GM18519 (cell line): Measurements from ENCODE around the gene ILDR2.

Experiments
- ATAC-seq: cut with Tn5 transposase; IDR thresholded peaks from one replicate; pipeline ENCODE4 v1.9.1; 2021; ENCODE audit warnings: mild to moderate bottlenecking, moderate library complexity; ENCODE audit not compliant: unreplicated experiment, low FRiP score

ILDR2 gene

DNA sequence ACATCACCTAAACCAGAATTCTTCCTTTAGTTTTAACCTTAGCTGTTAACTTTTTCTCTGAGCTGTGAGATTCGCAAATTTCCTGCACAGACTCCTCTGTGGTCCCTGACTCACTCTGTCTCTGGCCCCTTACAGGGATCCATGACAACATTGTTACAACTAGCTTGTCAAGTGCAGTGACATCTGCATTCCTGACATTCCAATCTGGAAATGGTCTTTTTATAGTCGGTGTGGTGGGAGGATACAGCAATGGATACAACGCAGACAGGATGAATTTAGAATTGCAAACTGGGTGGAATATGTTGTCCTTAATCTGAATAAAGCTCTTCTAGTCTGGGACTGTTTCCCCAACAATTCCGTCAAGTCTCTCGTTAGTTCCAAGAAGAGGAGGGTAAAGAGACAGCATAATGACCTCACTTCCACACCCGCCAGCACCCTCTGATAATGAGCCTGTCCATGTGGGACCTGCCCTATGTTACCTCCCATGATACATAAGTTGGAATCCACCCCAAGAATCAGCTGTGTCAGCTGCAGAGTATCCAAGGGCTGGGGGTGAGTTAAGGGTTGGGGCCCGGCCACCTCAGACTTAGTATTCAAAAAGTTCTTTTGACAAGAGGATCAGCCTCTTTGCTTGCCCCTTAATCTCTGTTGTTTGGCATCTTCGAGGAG is 49.4 kb downstream of the ILDR2 start:
- no peak for ATAC-seq

GRCh38 chr1:166924823-166925541 is 50.4 kb downstream of the ILDR2 start:
- peak; percentile 80 for ATAC-seq

- ATAC-seq = no peak
These were observed 54.5 kb downstream of the ILDR2 start for GRCh38 chr1:166920561-166921475.

DNA sequence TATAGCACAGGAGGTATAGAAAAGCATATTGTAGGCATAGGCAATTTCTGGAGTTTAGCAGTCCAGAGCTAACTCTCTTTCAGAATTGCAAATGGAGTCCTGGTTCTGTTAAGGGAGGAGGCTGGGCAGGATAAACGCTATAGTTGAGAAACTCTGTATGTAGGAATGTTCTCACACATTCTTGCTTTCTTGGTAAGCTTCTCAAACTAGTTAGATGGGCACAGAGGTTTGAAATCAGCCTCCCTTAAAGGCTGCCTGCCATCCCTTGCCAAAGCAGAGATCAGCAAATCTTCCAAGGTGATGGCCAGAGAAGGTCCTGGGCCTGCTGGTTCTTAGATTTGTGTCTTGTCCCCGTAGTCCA is 56.4 kb downstream of the ILDR2 start:
- no peak for ATAC-seq

- ATAC-seq = no peak
These were observed 57.0 kb downstream of the ILDR2 start for GRCh38 chr1:166918088-166918955.

- ATAC-seq = no peak
These were observed 59.4 kb downstream of the ILDR2 start for GRCh38 chr1:166915941-166916340.

DNA sequence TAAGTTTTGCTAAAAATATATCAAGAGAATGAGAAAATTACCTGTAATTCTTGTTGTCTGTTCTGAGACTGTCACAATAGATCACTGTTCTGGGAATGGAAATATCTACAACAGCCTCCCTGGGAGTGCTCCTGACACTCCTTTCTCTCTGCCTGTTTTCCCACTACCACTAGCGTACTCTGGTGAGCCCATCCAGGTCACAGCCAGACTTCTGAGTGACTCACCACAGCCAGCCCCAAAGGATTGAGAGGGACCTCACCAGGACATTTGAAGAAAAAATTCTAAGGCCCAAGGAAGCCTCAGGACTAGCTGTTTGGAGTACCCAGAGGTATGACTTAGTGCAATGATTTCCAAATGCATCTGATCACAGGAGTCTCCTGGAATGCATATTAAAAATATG is 60.3 kb downstream of the ILDR2 start:
- no peak for ATAC-seq

- no peak for ATAC-seq
These were observed 61.2 kb downstream of the ILDR2 start for GRCh38 chr1:166914111-166914510.

- no peak for ATAC-seq
These were observed 63.7 kb downstream of the ILDR2 start for GRCh38 chr1:166911624-166912023.

DNA sequence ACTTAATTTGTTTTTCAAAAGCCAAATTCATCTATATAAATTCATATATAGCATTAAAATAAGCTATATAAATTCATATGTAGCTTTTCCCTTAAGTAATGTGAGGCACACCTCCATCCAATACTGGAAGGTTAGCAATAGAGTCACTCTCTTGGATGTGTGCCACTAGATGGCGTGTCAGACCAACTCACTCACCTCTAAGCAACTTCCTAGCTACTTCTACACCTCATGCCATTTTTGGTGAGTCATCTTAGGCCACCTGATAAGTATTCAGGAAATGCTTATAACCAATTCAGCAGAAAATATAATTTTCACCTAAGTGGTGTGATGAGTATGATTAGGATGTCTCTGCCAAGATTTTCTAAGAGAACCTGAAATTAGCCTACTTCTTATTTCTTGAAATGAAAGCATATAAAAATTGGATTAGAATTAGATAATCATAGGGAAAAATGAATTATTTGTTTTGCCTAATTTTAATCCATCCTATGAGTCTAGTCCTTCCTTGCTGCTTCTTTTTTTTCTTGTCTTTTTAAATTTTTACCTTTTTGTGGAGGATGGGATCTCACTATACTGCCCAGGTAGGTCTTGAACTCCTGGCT is 64.8 kb downstream of the ILDR2 start:
- peak; percentile 99 for ATAC-seq

GRCh38 chr1:166908942-166909341 is 66.4 kb downstream of the ILDR2 start:
- no peak for ATAC-seq

DNA sequence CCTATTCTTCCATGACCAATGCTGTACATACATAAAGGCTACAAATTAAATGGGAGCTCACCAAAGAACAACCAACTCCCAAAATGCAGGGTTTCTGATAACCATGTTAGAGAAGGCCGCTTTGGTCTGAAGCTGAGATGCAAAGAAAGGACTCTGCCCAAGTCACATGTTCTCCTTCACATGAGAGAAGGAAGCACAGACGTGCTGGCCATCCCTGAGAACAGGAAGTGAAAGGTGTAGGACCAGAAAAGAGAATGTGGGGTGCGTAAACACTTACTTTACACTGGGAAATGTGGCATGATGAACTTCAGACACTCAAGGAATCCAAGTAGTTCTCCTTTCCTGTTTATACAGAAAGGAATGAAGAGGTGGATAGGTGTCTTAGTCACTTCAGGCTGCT is 67.6 kb downstream of the ILDR2 start:
- no peak for ATAC-seq

DNA sequence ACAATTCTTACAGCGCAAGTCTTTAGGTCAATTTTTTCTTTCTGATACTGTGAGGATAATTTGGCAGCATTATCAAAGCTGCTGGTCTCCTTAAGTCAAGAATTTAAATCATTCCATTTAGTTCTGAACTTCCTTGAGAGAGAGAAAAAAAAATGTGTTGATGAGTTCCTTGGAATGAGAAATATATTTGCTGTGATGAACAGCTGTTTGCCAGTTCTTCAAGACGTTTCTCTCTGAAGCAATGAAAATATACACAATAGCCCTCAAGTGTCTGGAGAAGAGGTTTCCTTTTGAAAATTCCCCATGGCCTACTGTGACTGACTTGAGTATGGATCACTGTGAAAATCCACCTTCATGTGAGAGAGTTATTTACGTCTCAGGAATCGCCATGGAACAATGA is 68.3 kb downstream of the ILDR2 start:
- ATAC-seq = no peak

GRCh38 chr1:166906647-166907046 is 68.7 kb downstream of the ILDR2 start:
- ATAC-seq = no peak

- no peak for ATAC-seq
These were observed 69.4 kb downstream of the ILDR2 start for GRCh38 chr1:166905900-166906299.

DNA sequence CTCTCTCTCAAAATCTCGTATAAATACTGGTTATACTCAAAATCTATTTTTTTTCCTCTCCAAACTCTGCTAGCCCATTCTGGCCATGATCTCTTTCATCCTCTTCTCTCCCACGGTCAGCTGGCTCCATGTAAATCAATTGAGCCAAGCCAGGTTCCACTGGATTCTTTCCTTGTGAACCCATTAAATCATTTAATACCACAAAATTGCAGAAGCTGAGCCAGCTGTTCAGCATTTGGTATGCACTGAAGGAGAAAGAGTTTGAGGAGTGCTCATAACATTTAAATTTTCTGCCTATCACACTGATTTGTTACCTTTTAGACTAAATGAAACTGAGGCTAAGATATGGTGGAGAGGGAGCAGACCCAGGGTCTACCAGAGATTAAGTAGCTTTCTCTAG is 70.2 kb downstream of the ILDR2 start:
- no peak for ATAC-seq

GRCh38 chr1:166903232-166903631 is 72.1 kb downstream of the ILDR2 start:
- ATAC-seq = no peak

GRCh38 chr1:166902279-166902678 is 73.1 kb downstream of the ILDR2 start:
- no peak for ATAC-seq

GRCh38 chr1:166900987-166901386 is 74.4 kb downstream of the ILDR2 start:
- ATAC-seq = no peak

- ATAC-seq = no peak
These were observed 75.6 kb downstream of the ILDR2 start for GRCh38 chr1:166899769-166900168.
